Trophoblast cell (in vitro differentiated cells and primary cell): ENCODE results near the gene RBPJL.

ENCODE experiments used
- DNase-seq, 2 donors: peaks; one replicate each; pipeline ENCODE4 v3.0.0-alpha.2; 2016
- H2AFZ ChIP-seq: 2 replicates; pipeline ENCODE4 v1.6.1; 2013; ENCODE audit warnings: low read length, moderate library complexity, mild to moderate bottlenecking; ENCODE audit not compliant: insufficient read depth, poor library complexity
- H2AK5ac ChIP-seq: 2 replicates; pipeline ENCODE4 v1.6.1; 2013; ENCODE audit warnings: mild to moderate bottlenecking, low read length
- H2BK120ac ChIP-seq: 2 replicates; pipeline ENCODE4 v1.6.1; 2013; ENCODE audit warnings: low read length, mild to moderate bottlenecking, moderate library complexity; ENCODE audit not compliant: insufficient read depth, poor library complexity
- H2BK12ac ChIP-seq: 2 replicates; pipeline ENCODE4 v1.6.1; 2013; ENCODE audit warnings: mild to moderate bottlenecking, low read length, moderate library complexity
- H2BK5ac ChIP-seq: 2 replicates; pipeline ENCODE4 v1.6.1; 2013; ENCODE audit warnings: low read length, low read depth, moderate library complexity, mild to moderate bottlenecking; ENCODE audit not compliant: poor library complexity
- H3K14ac ChIP-seq: 2 replicates; pipeline ENCODE4 v1.6.1; 2013; ENCODE audit warnings: mild to moderate bottlenecking, low read length
- H3K18ac ChIP-seq: 2 replicates; pipeline ENCODE4 v1.6.1; 2013; ENCODE audit warnings: mild to moderate bottlenecking, low read length
- H3K23ac ChIP-seq: 2 replicates; pipeline ENCODE4 v1.6.1; 2013; ENCODE audit warnings: low read length
- H3K27ac ChIP-seq: 2 replicates; pipeline ENCODE4 v1.5.1; 2013; ENCODE audit warnings: low read depth, mild to moderate bottlenecking, inconsistent platforms, low read length, moderate library complexity
- H3K27me3 ChIP-seq: 2 replicates; pipeline ENCODE4 v1.6.1; 2013; ENCODE audit warnings: inconsistent platforms, mild to moderate bottlenecking, low read length, moderate library complexity; ENCODE audit not compliant: insufficient read depth
- H3K36me3 ChIP-seq, 2 experiments: 1 replicate in 1 of 2; 2 replicates in 1 of 2; pipeline ENCODE4 v1.6.1; 2013; ENCODE audit warnings: low read length in 2 of 2, mild to moderate bottlenecking in 2 of 2, moderate library complexity in 1 of 2; ENCODE audit not compliant: insufficient read depth in 2 of 2, control insufficient read depth in 1 of 2
- H3K4ac ChIP-seq: 2 replicates; pipeline ENCODE4 v1.6.1; 2013; ENCODE audit warnings: low read depth, mild to moderate bottlenecking, low read length, moderate library complexity
- H3K4me1 ChIP-seq, 2 experiments: 1 replicate in 1 of 2; 2 replicates in 1 of 2; pipeline ENCODE4 v1.6.1; 2013; ENCODE audit warnings: low read length in 2 of 2, mild to moderate bottlenecking in 2 of 2, moderate library complexity in 1 of 2; ENCODE audit not compliant: insufficient read depth in 2 of 2, control insufficient read depth in 1 of 2
- H3K4me2 ChIP-seq: 2 replicates; pipeline ENCODE4 v1.6.1; 2013; ENCODE audit warnings: inconsistent platforms, mild to moderate bottlenecking, low read length, moderate library complexity
- H3K4me3 ChIP-seq: 2 replicates; pipeline ENCODE4 v1.5.1; 2013; ENCODE audit warnings: mild to moderate bottlenecking, low read depth, low read length, inconsistent platforms
- H3K79me1 ChIP-seq: one replicate; pipeline ENCODE4 v1.6.1; 2013; ENCODE audit warnings: low read length
- H3K79me2 ChIP-seq: 2 replicates; pipeline ENCODE4 v1.6.1; 2013; ENCODE audit warnings: low read length, mild to moderate bottlenecking; ENCODE audit not compliant: control insufficient read depth, insufficient read depth, poor library complexity
- H3K9ac ChIP-seq: 2 replicates; pipeline ENCODE4 v1.6.1; 2013; ENCODE audit warnings: mild to moderate bottlenecking, low read length
- H3K9me3 ChIP-seq: 2 replicates; pipeline ENCODE4 v1.6.1; 2013; ENCODE audit warnings: low read depth, mild to moderate bottlenecking, control low read depth, inconsistent platforms, low read length; ENCODE audit not compliant: insufficient read depth
- H4K12ac ChIP-seq: 2 replicates; pipeline ENCODE4 v1.6.1; 2013; ENCODE audit warnings: low read depth, mild to moderate bottlenecking, low read length, moderate library complexity
- H4K8ac ChIP-seq: 2 replicates; pipeline ENCODE4 v1.6.1; 2013; ENCODE audit warnings: low read depth, mild to moderate bottlenecking, low read length, moderate library complexity
- H4K91ac ChIP-seq: one replicate; pipeline ENCODE4 v1.6.1; 2013; ENCODE audit warnings: low read depth, mild to moderate bottlenecking, low read length, moderate library complexity
- WGBS: extraction: QIAGEN DNeasy Blood & Tissue Kit; methylation state at CpG from one replicate; pipeline ENCODE4 v1.1.7; 2013; ENCODE audit warnings: missing lambda C conversion rate; ENCODE audit not compliant: insufficient read length, insufficient coverage; ENCODE audit errors: extremely low coverage; 5-methylcytosine and 5-hydroxymethylcytosine counted together

The RBPJL gene

DNA sequence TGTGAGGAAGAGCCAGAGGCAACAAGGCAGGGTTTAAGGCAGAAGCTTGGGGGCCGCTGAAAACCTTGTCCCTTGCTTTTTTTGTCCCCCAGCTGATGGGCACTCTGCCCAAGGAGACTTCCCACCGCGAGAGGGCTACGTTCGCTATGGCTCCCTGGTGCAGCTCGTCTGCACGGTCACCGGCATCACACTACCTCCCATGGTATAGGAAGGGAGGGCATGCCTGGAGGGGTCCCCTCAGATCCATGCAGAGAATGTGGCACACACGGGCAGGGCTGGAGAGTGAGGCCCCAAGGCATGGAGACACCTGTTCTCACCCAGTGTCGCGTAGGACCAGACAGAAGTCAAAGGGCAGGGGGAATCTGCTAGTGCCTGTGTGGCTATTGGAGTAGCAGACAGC is 7.3 kb downstream of the RBPJL start:
- H2BK120ac ChIP-seq, result no peak overlapping the region
- H3K4me1 ChIP-seq, result peaks cover 0 to 9% of the 10 kb centered on the region in 2 experiments
- no peak overlapping the region for H2BK5ac ChIP-seq
- no peak overlapping the region for H4K8ac ChIP-seq
- no peak for DNase-seq
- WGBS, result no CpG with 5 or more reads among the region's 11 CpGs
- no peak overlapping the region for H4K91ac ChIP-seq
- no peak overlapping the region for H3K4ac ChIP-seq
- no peaks in the 10 kb centered on the region for H3K79me2 ChIP-seq
- no peak overlapping the region for H3K4me2 ChIP-seq
- no peak overlapping the region for H3K9ac ChIP-seq
- no peak overlapping the region for H3K27ac ChIP-seq
- H4K12ac ChIP-seq, result no peak overlapping the region
- no peak overlapping the region for H3K18ac ChIP-seq
- no peak overlapping the region for H2BK12ac ChIP-seq
- H3K27me3 ChIP-seq, result no peaks in the 10 kb centered on the region
- H2AK5ac ChIP-seq, result no peak overlapping the region
- no peaks in the 10 kb centered on the region for H3K36me3 ChIP-seq
- no peak overlapping the region for H3K4me3 ChIP-seq
- H3K14ac ChIP-seq, result no peak overlapping the region
- H3K23ac ChIP-seq, result no peak overlapping the region
- no peaks in the 10 kb centered on the region for H3K9me3 ChIP-seq
- no peaks in the 10 kb centered on the region for H3K79me1 ChIP-seq
- no peak overlapping the region for H2AFZ ChIP-seq

DNA sequence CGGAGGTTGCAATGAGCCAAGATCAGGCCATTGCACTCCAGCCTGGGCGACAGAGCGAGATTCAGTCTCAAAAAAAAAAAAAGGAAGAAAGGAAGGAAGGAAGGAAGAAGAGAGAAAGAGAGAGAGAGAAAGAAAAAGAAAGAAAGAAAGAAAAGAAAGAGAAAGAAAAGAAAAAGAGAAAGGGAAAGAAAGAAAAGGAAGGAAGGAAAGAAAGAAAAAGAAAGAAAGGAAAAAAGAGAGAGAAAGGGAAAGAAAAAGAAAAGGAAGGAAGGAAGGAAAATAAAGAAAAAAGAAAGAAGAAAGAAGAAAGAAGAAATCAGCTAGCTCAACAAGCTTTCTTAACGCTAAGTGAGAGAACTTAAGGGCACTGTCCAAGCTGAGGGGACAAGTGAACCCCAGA is 9.0 kb downstream of the RBPJL start:
- no peak for DNase-seq
- Histone ChIP-seq H3K27me3 (no peaks in the 10 kb centered on the region), H3K36me3 (no peaks in the 10 kb centered on the region), H3K4ac (no peak overlapping the region), H3K4me3 (no peak overlapping the region), H4K8ac (no peak overlapping the region), H2BK12ac (no peak overlapping the region), H3K27ac (no peak overlapping the region), H3K14ac (no peak overlapping the region), H3K23ac (no peak overlapping the region), H4K91ac (no peak overlapping the region), H3K4me2 (no peak overlapping the region), H3K4me1 (peaks cover 2 to 9% of the 10 kb centered on the region in 2 experiments), H3K9ac (no peak overlapping the region), H2BK5ac (no peak overlapping the region), H2AFZ (no peak overlapping the region), H3K18ac (no peak overlapping the region), H2AK5ac (no peak overlapping the region), H2BK120ac (no peak overlapping the region), H3K9me3 (no peaks in the 10 kb centered on the region), H4K12ac (no peak overlapping the region), H3K79me1 (no peaks in the 10 kb centered on the region), H3K79me2 (no peaks in the 10 kb centered on the region)
- no CpG with 5 or more reads among the region's 4 CpGs for WGBS

DNA sequence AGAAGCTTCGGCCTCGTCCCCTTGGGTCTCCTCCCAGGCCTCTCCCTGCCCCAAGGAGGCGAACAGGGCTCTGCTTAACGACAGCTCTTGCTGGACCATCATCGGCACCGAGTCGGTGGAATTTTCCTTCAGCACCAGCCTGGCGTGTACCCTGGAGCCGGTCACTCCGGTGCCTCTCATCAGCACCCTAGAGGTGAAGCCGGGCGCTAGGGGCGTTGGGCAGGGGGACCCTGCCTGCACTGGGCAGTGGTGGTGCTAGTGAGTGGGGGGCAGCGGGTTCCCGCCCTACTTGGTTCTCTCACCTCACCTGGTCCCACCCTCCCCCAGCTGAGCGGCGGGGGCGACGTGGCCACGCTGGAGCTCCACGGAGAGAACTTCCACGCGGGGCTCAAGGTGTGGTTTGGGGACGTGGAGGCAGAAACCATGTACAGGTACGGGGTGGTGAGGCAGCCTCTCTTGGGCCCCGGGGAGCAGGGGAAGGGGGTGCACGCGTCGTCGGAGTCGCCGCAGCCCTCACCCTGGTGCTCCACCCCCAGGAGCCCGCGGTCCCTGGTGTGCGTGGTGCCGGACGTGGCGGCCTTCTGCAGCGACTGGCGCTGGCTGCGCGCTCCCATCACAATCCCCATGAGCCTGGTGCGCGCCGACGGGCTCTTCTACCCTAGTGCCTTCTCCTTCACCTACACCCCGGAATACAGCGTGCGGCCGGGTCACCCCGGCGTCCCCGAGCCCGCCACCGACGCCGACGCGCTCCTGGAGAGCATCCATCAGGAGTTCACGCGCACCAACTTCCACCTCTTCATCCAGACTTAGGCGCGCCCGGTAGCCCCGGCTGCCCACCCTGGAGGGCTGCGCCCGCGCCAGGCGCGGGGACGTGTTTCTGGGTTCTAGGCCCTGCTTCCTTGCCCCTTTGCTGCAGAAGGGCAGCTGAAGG is 9.8 kb downstream of the RBPJL start:
- DNase-seq, result no peak
- no peaks in the 10 kb centered on the region for H3K27me3 ChIP-seq
- no peak overlapping the region for H3K27ac ChIP-seq
- H4K12ac ChIP-seq, result no peak overlapping the region
- no peak overlapping the region for H3K4me3 ChIP-seq
- no peak overlapping the region for H3K4ac ChIP-seq
- no peak overlapping the region for H3K14ac ChIP-seq
- no peaks in the 10 kb centered on the region for H3K79me2 ChIP-seq
- no peak overlapping the region for H3K4me2 ChIP-seq
- H2BK120ac ChIP-seq, result no peak overlapping the region
- no peak overlapping the region for H2AK5ac ChIP-seq
- peaks cover 2 to 9% of the 10 kb centered on the region in 2 experiments for H3K4me1 ChIP-seq
- H3K79me1 ChIP-seq, result no peaks in the 10 kb centered on the region
- H2BK5ac ChIP-seq, result no peak overlapping the region
- no peak overlapping the region for H2AFZ ChIP-seq
- no peak overlapping the region for H3K9ac ChIP-seq
- H3K23ac ChIP-seq, result no peak overlapping the region
- WGBS, result no CpG with 5 or more reads among the region's 71 CpGs
- H4K8ac ChIP-seq, result no peak overlapping the region
- no peak overlapping the region for H3K18ac ChIP-seq
- H3K9me3 ChIP-seq, result no peaks in the 10 kb centered on the region
- H3K36me3 ChIP-seq, result no peaks in the 10 kb centered on the region
- no peak overlapping the region for H4K91ac ChIP-seq
- H2BK12ac ChIP-seq, result no peak overlapping the region

DNA sequence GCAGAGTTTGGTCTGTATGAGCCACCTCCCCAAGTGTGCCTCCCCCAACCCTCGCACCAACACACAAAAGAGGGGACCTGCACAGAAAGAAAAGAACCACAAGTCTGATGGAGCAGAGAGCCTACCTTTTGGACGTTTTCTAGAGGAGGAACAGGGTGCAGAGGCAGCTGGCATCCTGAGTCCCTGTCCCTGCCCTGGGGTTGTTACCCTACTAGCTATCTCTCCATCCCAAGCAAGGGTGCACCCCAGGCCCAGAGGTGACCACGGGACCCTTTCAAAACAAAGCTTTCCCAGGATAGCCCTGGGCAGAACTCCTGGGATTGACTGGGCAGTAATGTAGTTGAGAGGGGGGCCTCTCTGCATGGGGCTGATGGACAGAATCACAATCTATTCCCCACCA is 11.2 kb downstream of the RBPJL start:
- no CpG with 5 or more reads among the region's 3 CpGs for WGBS
- H3K4ac ChIP-seq, result no peak overlapping the region
- no peak overlapping the region for H2AFZ ChIP-seq
- H2AK5ac ChIP-seq, result no peak overlapping the region
- no peak overlapping the region for H3K14ac ChIP-seq
- H3K27ac ChIP-seq, result no peak overlapping the region
- no peak overlapping the region for H2BK120ac ChIP-seq
- no peak overlapping the region for H3K4me3 ChIP-seq
- no peaks in the 10 kb centered on the region for H3K36me3 ChIP-seq
- H3K9ac ChIP-seq, result no peak overlapping the region
- no peaks in the 10 kb centered on the region for H3K9me3 ChIP-seq
- H2BK5ac ChIP-seq, result no peak overlapping the region
- no peak for DNase-seq
- no peaks in the 10 kb centered on the region for H3K27me3 ChIP-seq
- no peak overlapping the region for H3K23ac ChIP-seq
- H4K12ac ChIP-seq, result no peak overlapping the region
- no peak overlapping the region for H2BK12ac ChIP-seq
- peaks cover 2% of the 10 kb centered on the region in 2 experiments for H3K4me1 ChIP-seq
- no peak overlapping the region for H3K18ac ChIP-seq
- H3K79me2 ChIP-seq, result no peaks in the 10 kb centered on the region
- no peak overlapping the region for H4K91ac ChIP-seq
- no peak overlapping the region for H4K8ac ChIP-seq
- no peaks in the 10 kb centered on the region for H3K79me1 ChIP-seq
- H3K4me2 ChIP-seq, result no peak overlapping the region
